Common myeloid progenitor, CD34-positive (primary cell): ENCODE data around the gene ABHD14A.

ENCODE experiments used
- CTCF ChIA-PET: fragments of 350-600 bp; sonication (Branson Sonifier 250); formaldehyde crosslinking; loops from one replicate; lab custom pipeline; 2021; ENCODE audit warnings: antibody characterized with exemption; lab: Charles Lee
- POLR2A ChIA-PET: fragments of 350-600 bp; sonication (Branson Sonifier 250); formaldehyde crosslinking; loops from one replicate; lab custom pipeline; 2021; ENCODE audit warnings: antibody characterized with exemption; lab: Charles Lee
- DNase-seq, 3 donors: peaks; one replicate each; pipeline versions ENCODE4 v3.0.0 to v3.0.0-alpha.2; 2013
- H3K27ac ChIP-seq, 2 experiments: 1 replicate in 1 of 2; 2 replicates in 1 of 2; pipeline ENCODE4 v1.7.0; 2013; ENCODE audit warnings: inconsistent platforms in 2 of 2, low read length in 2 of 2, mild to moderate bottlenecking in 2 of 2, low read depth in 1 of 2, moderate library complexity in 1 of 2; ENCODE audit not compliant: severe bottlenecking in 2 of 2, insufficient read depth in 1 of 2, poor library complexity in 1 of 2
- H3K27me3 ChIP-seq, 5 experiments: replicated peaks in 2 of 5; 1 replicate in 3 of 5; 2 replicates in 2 of 5; pipeline versions ENCODE4 v1.6.1 to v1.7.0; 2013; ENCODE audit warnings: low read length in 4 of 5, mild to moderate bottlenecking in 2 of 5, moderate library complexity in 2 of 5, inconsistent platforms in 1 of 5; ENCODE audit not compliant: insufficient read depth in 5 of 5, control insufficient read depth in 4 of 5
- H3K36me3 ChIP-seq, 4 experiments: 1 replicate in 2 of 4; 2 replicates in 2 of 4; pipeline versions ENCODE4 v1.6.1 to v1.7.0; 2013; ENCODE audit warnings: low read length in 3 of 4, control low read depth in 1 of 4, mild to moderate bottlenecking in 1 of 4; ENCODE audit not compliant: control insufficient read depth in 4 of 4, insufficient read depth in 4 of 4
- H3K4me1 ChIP-seq, 4 experiments: 1 replicate in 3 of 4; 2 replicates in 1 of 4; pipeline versions ENCODE4 v1.6.1 to v1.7.1; 2013; ENCODE audit warnings: low read length in 3 of 4, mild to moderate bottlenecking in 3 of 4, control low read depth in 1 of 4, inconsistent platforms in 1 of 4, moderate library complexity in 1 of 4; ENCODE audit not compliant: control insufficient read depth in 4 of 4, insufficient read depth in 4 of 4; ENCODE audit errors: control extremely low read depth in 1 of 4
- H3K4me3 ChIP-seq, 7 experiments: 1 replicate in 4 of 7; 2 replicates in 3 of 7; pipeline versions ENCODE4 v1.5.1 to v1.7.0; 2013; ENCODE audit warnings: mild to moderate bottlenecking in 7 of 7, low read length in 6 of 7, moderate library complexity in 6 of 7, inconsistent platforms in 2 of 7, low read depth in 2 of 7, control low read depth in 1 of 7; ENCODE audit not compliant: insufficient read depth in 4 of 7, control insufficient read depth in 1 of 7; ENCODE audit errors: extremely low read depth in 1 of 7
- H3K9me3 ChIP-seq, 5 experiments: 1 replicate in 4 of 5; 2 replicates in 1 of 5; pipeline versions ENCODE4 v1.6.1 to v1.7.1; 2013; ENCODE audit warnings: low read length in 4 of 5, mild to moderate bottlenecking in 2 of 5, inconsistent platforms in 1 of 5, low read depth in 1 of 5, moderate library complexity in 1 of 5; ENCODE audit not compliant: control insufficient read depth in 4 of 5, insufficient read depth in 2 of 5; ENCODE audit errors: control extremely low read depth in 1 of 5
- WGBS: methylation state at CpG from one replicate; pipeline ENCODE4 v1.1.5; 2013; ENCODE audit not compliant: insufficient coverage; 5-methylcytosine and 5-hydroxymethylcytosine counted together

Gene ABHD14A

DNA sequence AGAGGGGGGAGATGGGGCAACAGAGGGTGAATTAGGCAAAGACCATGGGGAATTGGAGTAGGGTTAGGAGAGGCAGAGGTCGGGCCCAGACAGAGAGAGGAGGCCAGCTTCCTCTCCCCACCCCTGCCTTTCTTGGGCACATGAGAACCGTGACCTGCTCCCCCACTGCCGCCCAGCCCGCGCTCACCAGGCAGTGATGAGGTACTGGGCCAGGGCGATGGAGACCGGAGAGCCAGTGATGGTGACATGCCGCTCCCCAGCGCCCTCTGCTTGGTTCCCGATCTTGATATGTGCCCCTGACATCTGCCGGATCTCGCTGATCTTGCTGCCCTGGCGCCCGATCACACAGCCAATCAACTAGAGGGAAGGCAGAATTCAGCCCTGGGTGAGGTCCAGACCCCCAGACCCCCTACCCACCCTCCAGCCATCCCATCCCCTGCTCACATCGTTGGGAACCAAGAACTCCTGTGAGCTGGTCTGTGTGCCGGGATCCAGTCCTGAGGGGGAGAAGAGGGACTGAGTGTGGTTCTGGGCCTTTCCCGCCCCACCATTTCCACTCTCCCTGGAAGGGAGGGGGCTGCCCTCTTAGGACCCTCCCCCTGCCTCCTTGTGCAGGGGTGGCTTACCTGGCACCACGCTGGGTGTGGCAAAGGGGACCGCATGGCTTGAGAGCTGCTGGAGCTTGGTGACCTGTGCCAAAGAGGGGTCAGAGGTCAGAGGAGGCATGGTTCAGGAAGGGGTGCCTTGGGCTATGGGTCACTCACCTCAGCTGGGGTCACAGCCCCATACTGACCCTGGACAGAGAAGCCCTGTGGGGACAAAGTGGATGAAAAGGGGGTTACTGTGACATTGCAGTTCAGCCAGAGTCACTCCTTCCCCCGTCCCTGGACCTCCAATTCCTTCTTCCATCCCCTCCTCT is 16.0 kb upstream of the ABHD14A start:
- Histone ChIP-seq H3K4me3 (no peak overlapping the region), H3K36me3 (no peaks in the 10 kb centered on the region), H3K27ac (no peak overlapping the region), H3K4me1 (peaks cover 0 to 24% (median 19%) of the 10 kb centered on the region in 4 experiments), H3K27me3 (peaks cover 0 to 34% (median 24%) of the 10 kb centered on the region in 5 experiments), H3K9me3 (peaks cover 0 to 6% (median 0%) of the 10 kb centered on the region in 5 experiments)
- ChIA-PET CTCF (interaction anchor here (1.9 to 7.2 kb wide), 2 partner anchors 13 to 16 kb away, joined by 13 to 76 read pairs; partner anchors contain the start of genes ABHD14A, ABHD14B, PARP3 and RRP9), POLR2A (no interaction called here)
- whole genome bisulfite sequencing = over 99% methylated on average over 12 of the region's 20 CpGs
- no peak for DNase-seq

DNA sequence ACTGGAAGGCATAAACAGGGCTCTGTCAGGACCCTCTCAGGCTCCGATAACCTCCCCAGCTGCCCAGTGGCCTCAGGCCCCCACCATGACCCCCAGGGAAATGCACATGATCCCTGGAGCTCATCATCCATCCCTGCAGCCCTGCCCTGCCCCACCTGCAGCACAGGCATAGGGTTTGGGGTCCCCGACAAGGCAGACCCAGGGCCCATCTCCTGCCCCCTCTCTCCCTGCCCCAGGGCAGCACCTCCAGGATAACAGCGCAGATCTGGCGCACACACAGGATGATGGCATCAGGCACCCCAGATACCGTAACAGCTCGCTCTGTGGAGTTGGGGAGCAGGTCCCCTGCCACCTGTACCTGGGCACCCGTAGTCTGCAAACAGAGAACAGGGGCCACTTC is 15.2 kb upstream of the ABHD14A start:
- Histone ChIP-seq H3K4me1 (peaks cover 0 to 24% (median 19%) of the 10 kb centered on the region in 4 experiments), H3K9me3 (peaks cover 0 to 6% (median 0%) of the 10 kb centered on the region in 5 experiments), H3K27ac (no peak overlapping the region), H3K27me3 (peaks cover 0 to 32% (median 24%) of the 10 kb centered on the region in 5 experiments), H3K36me3 (no peaks in the 10 kb centered on the region), H3K4me3 (no peak overlapping the region)
- WGBS = 95% methylated on average over 6 of the region's 7 CpGs
- ChIA-PET CTCF (interaction anchor here (7.2 kb wide), 1 partner anchor 12 kb away, joined by 76 read pairs; the partner anchor contains the start of genes ABHD14A and ABHD14B), POLR2A (no interaction called here)
- no peak for DNase-seq

DNA sequence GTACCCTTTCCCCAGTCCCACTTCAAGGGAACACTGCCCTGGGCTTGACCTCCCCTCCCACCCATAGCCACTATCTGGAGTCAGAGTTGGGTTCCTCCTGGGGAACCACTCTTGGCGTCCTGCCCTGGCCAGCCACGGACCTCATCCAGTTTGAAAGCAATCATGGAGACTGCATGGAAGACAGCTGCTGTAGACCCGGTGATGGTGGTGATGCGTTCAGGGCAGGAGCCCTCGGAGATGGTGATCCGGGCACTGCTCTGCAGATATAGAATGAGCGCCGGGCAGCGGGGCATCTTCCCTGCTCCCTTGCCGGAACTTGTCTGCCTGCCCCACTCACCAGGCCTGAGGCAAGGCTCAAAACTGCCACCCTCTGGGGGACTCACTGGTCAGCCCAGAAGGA is 14.5 kb upstream of the ABHD14A start:
- H3K27me3 ChIP-seq = peaks cover 0 to 26% (median 16%) of the 10 kb centered on the region in 5 experiments
- H3K9me3 ChIP-seq = peaks cover 0 to 4% (median 0%) of the 10 kb centered on the region in 5 experiments
- H3K4me3 ChIP-seq = no peak overlapping the region
- WGBS = 86% methylated on average over 6 of the region's 10 CpGs
- ChIA-PET CTCF (interaction anchor here (1.5 to 7.2 kb wide), 3 partner anchors 12 to 21 kb away, joined by 3 to 76 read pairs (median 10); partner anchors contain the start of genes ABHD14A and ABHD14B), POLR2A (no interaction called here)
- H3K27ac ChIP-seq = no peak overlapping the region
- peaks cover 0 to 22% (median 19%) of the 10 kb centered on the region in 4 experiments for H3K4me1 ChIP-seq
- no peaks in the 10 kb centered on the region for H3K36me3 ChIP-seq
- no peak for DNase-seq

DNA sequence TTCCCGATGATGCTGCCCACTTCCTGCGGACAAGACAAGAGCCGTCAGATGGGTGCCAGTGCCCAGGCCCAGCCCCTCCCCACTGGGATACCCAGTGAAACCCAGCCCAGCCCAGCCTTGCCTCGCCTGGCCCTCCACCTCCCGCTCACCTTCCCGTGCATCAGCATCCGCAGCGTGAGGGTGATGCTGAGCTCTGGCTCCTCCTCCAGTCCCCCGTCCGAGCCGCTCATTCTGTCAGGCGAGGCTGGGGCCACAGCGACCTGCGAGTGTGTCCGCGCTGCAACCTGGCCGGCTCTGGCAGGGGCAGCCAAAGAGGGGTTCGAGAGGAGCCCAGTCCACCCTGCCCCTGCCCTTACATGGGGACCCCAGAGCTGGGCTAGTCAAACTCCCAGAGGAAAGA is 13.9 kb upstream of the ABHD14A start:
- H3K27ac ChIP-seq = no peak overlapping the region
- peaks cover 0 to 16% (median 14%) of the 10 kb centered on the region in 4 experiments for H3K4me1 ChIP-seq
- CTCF ChIA-PET = interaction anchor here (1.5 to 7.2 kb wide), 3 partner anchors 11 to 20 kb away, joined by 3 to 76 read pairs (median 10); partner anchors contain the start of genes ABHD14A and ABHD14B
- H3K36me3 ChIP-seq = no peaks in the 10 kb centered on the region
- H3K4me3 ChIP-seq = no peak overlapping the region
- POLR2A ChIA-PET = no interaction called here
- no peaks in the 10 kb centered on the region for H3K9me3 ChIP-seq
- peaks cover 0 to 27% (median 10%) of the 10 kb centered on the region in 5 experiments for H3K27me3 ChIP-seq
- no peak for DNase-seq
- 94% methylated on average over 15 of the region's 18 CpGs for WGBS

DNA sequence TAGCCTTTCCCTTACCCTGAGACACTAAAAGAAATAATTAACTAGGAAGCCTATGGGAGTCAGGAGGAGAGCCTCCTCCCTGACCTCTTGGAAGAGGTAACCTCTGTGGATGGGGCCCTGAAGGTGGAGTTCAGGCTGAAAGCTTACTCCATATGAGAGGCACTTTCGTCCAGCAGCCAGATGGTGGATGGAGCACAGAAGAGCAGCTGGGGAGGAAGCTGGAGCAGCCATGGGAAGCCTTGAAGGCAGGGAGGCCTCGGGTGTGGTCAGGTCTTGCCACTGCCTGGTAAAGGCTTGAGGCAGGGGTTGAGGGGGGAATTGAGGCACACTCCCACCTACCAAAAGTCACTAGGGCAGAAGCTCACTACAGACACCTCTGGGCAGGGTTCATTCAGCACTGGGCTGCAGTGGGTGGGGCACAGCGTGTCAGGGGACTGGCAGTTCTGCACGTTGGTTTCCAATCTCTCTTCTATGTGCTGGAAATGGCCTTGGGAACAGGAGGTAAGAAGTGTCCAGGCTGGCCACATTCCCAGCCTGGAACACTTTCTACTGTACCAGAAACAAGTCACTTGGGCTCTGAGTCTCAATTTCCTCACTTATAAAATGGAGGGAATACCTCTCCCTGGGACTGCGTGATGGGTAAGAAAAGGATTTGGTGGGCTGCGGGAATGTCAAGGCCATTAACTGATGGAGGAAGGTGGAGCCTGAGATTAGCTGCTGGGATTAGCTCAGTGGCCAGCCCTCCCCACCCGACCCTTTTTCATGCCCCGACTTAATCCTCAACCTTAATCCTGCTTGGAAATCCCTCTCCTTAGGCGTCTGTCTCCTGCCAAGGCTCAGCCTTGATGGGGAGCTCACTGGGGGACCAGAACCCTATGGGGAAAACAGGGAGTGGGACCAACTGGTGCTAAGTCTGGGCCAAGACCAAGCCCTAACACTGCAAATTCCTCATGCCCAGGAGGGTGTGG is 13.0 kb upstream of the ABHD14A start:
- H3K27ac ChIP-seq = no peak overlapping the region
- ChIA-PET CTCF (interaction anchor here (0.7 to 7.2 kb wide), 6 partner anchors 8 to 19 kb away, joined by 3 to 76 read pairs (median 4); partner anchors contain the start of genes ABHD14A and ABHD14B), POLR2A (no interaction called here)
- no peak overlapping the region for H3K4me3 ChIP-seq
- H3K9me3 ChIP-seq = no peaks in the 10 kb centered on the region
- no peaks in the 10 kb centered on the region for H3K36me3 ChIP-seq
- 83% methylated on average over 5 of the region's 9 CpGs for WGBS
- peaks cover 0 to 28% (median 1%) of the 10 kb centered on the region in 5 experiments for H3K27me3 ChIP-seq
- DNase-seq = no peak
- H3K4me1 ChIP-seq = peaks cover 0 to 12% (median 8%) of the 10 kb centered on the region in 4 experiments

DNA sequence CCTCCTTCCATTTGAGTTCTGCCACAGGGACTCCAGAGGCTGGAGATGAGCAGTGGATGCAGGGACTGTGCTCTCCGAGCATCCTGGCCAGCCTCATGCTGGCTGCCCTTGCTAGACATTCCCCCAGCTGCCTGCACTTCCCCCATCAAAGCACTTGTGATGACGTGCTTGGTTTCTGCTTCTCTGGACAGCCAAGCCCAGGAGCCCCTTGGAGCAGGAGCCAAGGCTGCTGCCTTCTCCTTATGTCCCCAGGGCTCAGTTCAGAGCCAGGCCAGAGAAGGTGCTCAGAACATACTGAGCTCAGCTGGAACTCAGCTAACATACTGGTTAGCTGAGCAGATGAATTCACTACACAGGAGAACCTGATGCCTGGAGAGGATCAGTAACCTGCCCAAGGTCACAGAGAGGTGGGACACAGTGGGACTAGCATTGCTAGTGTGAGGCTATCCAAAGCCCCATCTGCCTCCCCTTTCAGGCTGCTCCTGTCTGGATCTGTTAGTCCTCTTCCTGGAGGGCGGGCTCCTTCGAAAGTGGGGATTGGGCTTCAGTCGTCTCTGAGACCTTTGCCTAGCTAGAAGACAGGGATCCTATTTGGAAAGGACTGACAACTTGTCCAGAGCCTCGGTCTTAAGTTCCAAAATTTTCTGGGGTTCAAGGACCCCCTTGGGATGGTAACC is 11.9 kb upstream of the ABHD14A start:
- H3K4me3 ChIP-seq = no peak overlapping the region
- H3K9me3 ChIP-seq = no peaks in the 10 kb centered on the region
- no peak for DNase-seq
- H3K27ac ChIP-seq = no peak overlapping the region
- POLR2A ChIA-PET = no interaction called here
- no peaks in the 10 kb centered on the region for H3K36me3 ChIP-seq
- H3K4me1 ChIP-seq = peaks cover 0 to 12% (median 8%) of the 10 kb centered on the region in 4 experiments
- H3K27me3 ChIP-seq = peaks cover 0 to 24% (median 0%) of the 10 kb centered on the region in 5 experiments
- CTCF ChIA-PET = interaction anchor here (0.7 to 7.2 kb wide), 5 partner anchors 9 to 20 kb away, joined by 3 to 76 read pairs (median 4); partner anchors contain the start of genes ABHD14A and ABHD14B
- WGBS = 94% methylated on average over 6 of the region's 6 CpGs
